HepG2 (cell line): ENCODE data around the gene NR5A2. TPM values are rescaled to one million over a fixed set of nuclear protein-coding genes. Genes with fewer than 3 reads are reported as not detected.

Experiments used
- ATAC-seq: fragments of 200-7000 bp; cut with Tn5 transposase; 3 replicates; pipeline ENCODE4 v1.9.1; 2020; ENCODE audit warnings: mild to moderate bottlenecking, moderate library complexity
- BruUV-seq: library from RNA; stranded (reverse); fragments of 400-500 nt; replicated peaks from 2 replicates; lab custom pipeline; 2021; lab: Mats Ljungman, UMichigan
- CTCF ChIA-PET: fragments of 300-600 bp; formaldehyde crosslinking; extraction: SDS; loops from one replicate; lab custom pipeline; 2021; ENCODE audit warnings: low total read pairs, inconsistent platforms, low intra/inter-chr PET ratio; lab: Yijun Ruan, JAX
- POLR2A ChIA-PET: fragments of 350-600 bp; sonication (Branson Sonifier 250); formaldehyde crosslinking; loops from one replicate; lab custom pipeline; 2020; ENCODE audit warnings: antibody characterized with exemption, inconsistent platforms; lab: Yijun Ruan, JAX
- DNase-seq: peaks from one replicate; pipeline ENCODE4 v3.0.0-alpha.2; 2015; ENCODE audit warnings: low spot score
- FAIRE-seq: peaks from 3 replicates; lab custom pipeline; 2011; peaks lifted over from hg19 to GRCh38; lab: Jason Lieb, UNC
- H2AFZ ChIP-seq: one replicate; pipeline ENCODE4 v1.6.1; 2011; ENCODE audit warnings: low read length, inconsistent platforms
- H3K27ac ChIP-seq: fragments of 300-600 bp; 3 replicates; pipeline ENCODE4 v1.8.0; 2011; ENCODE audit warnings: mixed run types, mild to moderate bottlenecking, mixed read lengths, low read length, inconsistent platforms; ENCODE audit not compliant: insufficient read depth; ENCODE audit errors: extremely low read length
- H3K27me3 ChIP-seq, 2 experiments: fragments of 200-600 bp in 1 of 2; 2 replicates in 1 of 2; 3 replicates in 1 of 2; pipeline versions ENCODE4 v1.6.0 to v1.8.0; 2011; ENCODE audit warnings: low read length in 2 of 2, mild to moderate bottlenecking in 2 of 2, moderate library complexity in 2 of 2, inconsistent platforms in 1 of 2; ENCODE audit not compliant: insufficient read depth in 2 of 2, control insufficient read depth in 1 of 2
- H3K36me3 ChIP-seq, 2 experiments: fragments of 200-600 bp in 1 of 2; replicated peaks in 1 of 2; 2 replicates in 1 of 2; 3 replicates in 1 of 2; pipeline versions ENCODE4 v1.5.1 to v1.8.0; 2011; ENCODE audit warnings: low read length in 2 of 2, inconsistent platforms in 1 of 2; ENCODE audit not compliant: insufficient read depth in 2 of 2, control insufficient read depth in 1 of 2
- H3K4me1 ChIP-seq: 2 replicates; pipeline ENCODE4 v1.5.1; 2012; ENCODE audit warnings: low read length, inconsistent platforms; ENCODE audit not compliant: insufficient read depth
- H3K4me2 ChIP-seq: 2 replicates; pipeline ENCODE4 v1.6.0; 2011; ENCODE audit warnings: low read depth, low read length, inconsistent platforms
- H3K4me3 ChIP-seq, 3 experiments: fragments of 200-600 bp in 1 of 3; sonication (generic), shearing (Covaris generic) in 1 of 3; replicated peaks in 1 of 3; 2 replicates each; pipeline ENCODE4 v1.5.1; 2011 to 2016; ENCODE audit warnings: low read length in 3 of 3, inconsistent platforms in 2 of 3, low read depth in 2 of 3, mild to moderate bottlenecking in 2 of 3, control low read depth in 1 of 3, mixed read lengths in 1 of 3; ENCODE audit not compliant: insufficient read depth in 1 of 3
- H3K79me2 ChIP-seq: one replicate; pipeline ENCODE4 v1.6.1; 2011; ENCODE audit warnings: low read length, inconsistent platforms; ENCODE audit not compliant: insufficient read depth
- H3K9ac ChIP-seq: 2 replicates; pipeline ENCODE4 v1.6.0; 2011; ENCODE audit warnings: mild to moderate bottlenecking, low read depth, low read length, inconsistent platforms; ENCODE audit not compliant: insufficient read depth
- H3K9me3 ChIP-seq: 2 replicates; pipeline ENCODE4 v1.5.1; 2012; ENCODE audit warnings: mild to moderate bottlenecking, low read length
- H4K20me1 ChIP-seq: 2 replicates; pipeline ENCODE4 v1.6.0; 2011; ENCODE audit warnings: inconsistent platforms, mild to moderate bottlenecking, low read length, moderate library complexity; ENCODE audit not compliant: insufficient read depth
- CTCF ChIP-seq: sonication (generic); formaldehyde crosslinking; IDR thresholded peaks from 2 replicates; pipeline ENCODE4 v1.5.0; 2020; ENCODE audit warnings: mild to moderate bottlenecking, missing genetic modification reagents, moderate library complexity
- MATR3 ChIP-seq: sonication (generic); formaldehyde crosslinking; IDR thresholded peaks from 2 replicates; pipeline ENCODE4 v1.4.0; 2020; ENCODE audit warnings: missing genetic modification reagents
- PAX8 ChIP-seq: sonication (generic); formaldehyde crosslinking; IDR thresholded peaks from 2 replicates; pipeline ENCODE4 v1.8.0; 2022; ENCODE audit warnings: mild to moderate bottlenecking, missing genetic modification reagents, borderline replicate concordance
- SP4 ChIP-seq: sonication (generic); formaldehyde crosslinking; IDR thresholded peaks from 2 replicates; pipeline ENCODE4 v1.8.1; 2023; ENCODE audit warnings: mild to moderate bottlenecking, missing genetic modification reagents
- STAG1 ChIP-seq: sonication (generic); formaldehyde crosslinking; IDR thresholded peaks from 2 replicates; pipeline ENCODE4 v1.4.0; 2020; ENCODE audit warnings: missing genetic modification reagents
- ZBTB37 ChIP-seq: sonication (generic); formaldehyde crosslinking; IDR thresholded peaks from 2 replicates; pipeline ENCODE4 v1.4.0; 2020; ENCODE audit warnings: mild to moderate bottlenecking, missing genetic modification reagents
- WGBS: methylation state at CpG from one replicate; pipeline ENCODE4 v1.1.6; 2017; ENCODE audit warnings: low lambda C conversion rate; 5-methylcytosine and 5-hydroxymethylcytosine counted together
- in situ Hi-C: cut with HindIII; loops from 2 replicates; pipeline ENCODE4 v1.10.0; 2017; ENCODE audit warnings: low pct_unique_long_range_greater_than_20kb; ENCODE audit not compliant: extremely low pct_ligation_motif_present
- intact Hi-C: fragments of 100-400 bp; cut with micrococcal nuclease; formaldehyde crosslinking; loops from one replicate; pipeline ENCODE4 v1.10.0; 2022; ENCODE audit not compliant: unreplicated experiment
- polyA plus RNA-seq, 8 experiments: library from polyadenylated mRNA; depleted of rRNA in 3 of 8; stranded (reverse) in 7 of 8; unstranded in 1 of 8; fragments of >200 nt; fragmentation: Illumina TruSeq in 4 of 8; extraction: Trizol in 4 of 8; gene quantifications; 2 replicates each; pipeline versions ENCODE4 v1.2.1 to v1.2.3, GENCODE V29; 2011 to 2016; ENCODE audit warnings: low read depth in 4 of 8, missing spikeins in 1 of 8, mixed read lengths in 1 of 8; ENCODE audit not compliant: insufficient read depth in 1 of 8
- total RNA-seq, 5 experiments: library from RNA; depleted of rRNA; stranded (reverse); fragments of >200 nt; fragmentation: Illumina TruSeq; extraction: Trizol; gene quantifications; 2 replicates each; pipeline ENCODE4 v1.2.3, GENCODE V29; 2016; ENCODE audit warnings: low read depth in 1 of 5

Gene NR5A2
- total and polyA plus RNA-seq, 2 of the 13 experiments (the other 11 are each of a cell fraction or from before 2014, with no cell fraction given): 0.24 to 2.8 TPM

- TF ChIP-seq ZBTB37 (CRISPR knock-in tag): no peak
- TF ChIP-seq MATR3: no peak
Measured at GRCh38 chr1:200179781-200180160, 152.3 kb downstream of the NR5A2 start (continued).

- no peak overlapping the region for H3K4me3 ChIP-seq
- no peak overlapping the region for H2AFZ ChIP-seq
- intact Hi-C loops: no loop called here
- ChIA-PET POLR2A (no interaction called here), CTCF (no interaction called here)
- no peaks in the 10 kb centered on the region for H4K20me1 ChIP-seq
- in situ Hi-C loops: no loop called here
- 50% methylated on average over 1 of the region's 4 CpGs for WGBS
- no peak overlapping the region for H3K4me2 ChIP-seq
- H3K27ac ChIP-seq: no peak overlapping the region
- H3K36me3 ChIP-seq: no peaks in the 10 kb centered on the region
- H3K9me3 ChIP-seq: no peaks in the 10 kb centered on the region
- DNase-seq: no peak
- no peaks in the 10 kb centered on the region for H3K4me1 ChIP-seq
- H3K27me3 ChIP-seq: no peaks in the 10 kb centered on the region
- no peaks in the 10 kb centered on the region for H3K79me2 ChIP-seq
- 0 out of 2 replicates have a peak, but pooled peaks have one; percentile 4 for TF ChIP-seq CTCF (CRISPR knock-in tag)
- no peak for TF ChIP-seq SP4
- no peak for TF ChIP-seq PAX8 (CRISPR knock-in tag)
- TF ChIP-seq STAG1 (CRISPR knock-in tag): peak; percentile 33
- H3K9ac ChIP-seq: no peak overlapping the region
- ATAC-seq: peak; percentile 52; the same call in 2 of the 3 replicates
- no peak for FAIRE-seq
- BruUV-seq: no TSS peak
Measured at GRCh38 chr1:200180821-200181220, 153.3 kb downstream of the NR5A2 start.
